Measurements from ENCODE around the gene GPHA2. TPM values are rescaled to one million over a fixed set of nuclear protein-coding genes. Genes with fewer than 3 reads are reported as not detected.

The GPHA2 gene
- polyA plus RNA-seq, 2 of the 4 experiments (the other 2 are of a cell fraction), result not detected

DNA sequence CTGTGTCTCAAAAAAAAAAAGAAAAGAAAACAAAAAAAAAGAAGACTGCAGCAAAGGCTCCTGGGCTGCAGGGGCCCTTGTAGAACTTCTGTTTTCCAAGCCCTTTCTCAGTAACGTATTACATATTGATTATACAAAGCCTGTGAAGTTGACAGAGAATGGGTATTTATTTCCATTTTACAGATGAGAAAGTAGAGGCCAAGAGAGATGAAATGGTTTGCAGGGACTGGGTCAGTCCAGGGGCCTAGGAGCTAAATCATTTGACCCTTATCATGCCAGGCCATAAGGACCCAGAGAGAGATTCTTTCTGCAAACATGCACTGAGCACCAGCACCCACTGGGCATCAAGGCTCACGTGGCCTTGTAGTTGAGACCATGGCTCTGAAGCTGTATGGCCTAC lies 6.7 kb downstream of the GPHA2 start:
- ATAC-seq, result no peak
- Histone ChIP-seq H3K4me3 (no peak overlapping the region), H3K27ac (no peak overlapping the region), H3K4me2 (no peak overlapping the region), H3K9me3 (no peaks in the 10 kb centered on the region), H3K4me1 (peaks cover 8% of the 10 kb centered on the region)
- FAIRE-seq, result no peak
- no peak for TF ChIP-seq MAFK (IDR thresholded peaks at IDR 0.05; ENCODE audit: partially characterized antibody)
- TF ChIP-seq ZFP36 (IDR thresholded peaks at IDR 0.05; ENCODE audit: borderline replicate concordance, partially characterized antibody), result no peak
- TF ChIP-seq HOXA7 (CRISPR knock-in tag; IDR thresholded peaks at IDR 0.05), result no peak
- TF ChIP-seq JUN (IDR thresholded peaks at IDR 0.05), result no peak
- TF ChIP-seq FOSL2 (IDR thresholded peaks at IDR 0.05), result no peak
- TF ChIP-seq FOSL2 (CRISPR knock-in tag; IDR thresholded peaks at IDR 0.05), result no peak
- TF ChIP-seq FOXS1 (CRISPR knock-in tag; IDR thresholded peaks at IDR 0.05), result no peak
- TF ChIP-seq, protein P1, sequence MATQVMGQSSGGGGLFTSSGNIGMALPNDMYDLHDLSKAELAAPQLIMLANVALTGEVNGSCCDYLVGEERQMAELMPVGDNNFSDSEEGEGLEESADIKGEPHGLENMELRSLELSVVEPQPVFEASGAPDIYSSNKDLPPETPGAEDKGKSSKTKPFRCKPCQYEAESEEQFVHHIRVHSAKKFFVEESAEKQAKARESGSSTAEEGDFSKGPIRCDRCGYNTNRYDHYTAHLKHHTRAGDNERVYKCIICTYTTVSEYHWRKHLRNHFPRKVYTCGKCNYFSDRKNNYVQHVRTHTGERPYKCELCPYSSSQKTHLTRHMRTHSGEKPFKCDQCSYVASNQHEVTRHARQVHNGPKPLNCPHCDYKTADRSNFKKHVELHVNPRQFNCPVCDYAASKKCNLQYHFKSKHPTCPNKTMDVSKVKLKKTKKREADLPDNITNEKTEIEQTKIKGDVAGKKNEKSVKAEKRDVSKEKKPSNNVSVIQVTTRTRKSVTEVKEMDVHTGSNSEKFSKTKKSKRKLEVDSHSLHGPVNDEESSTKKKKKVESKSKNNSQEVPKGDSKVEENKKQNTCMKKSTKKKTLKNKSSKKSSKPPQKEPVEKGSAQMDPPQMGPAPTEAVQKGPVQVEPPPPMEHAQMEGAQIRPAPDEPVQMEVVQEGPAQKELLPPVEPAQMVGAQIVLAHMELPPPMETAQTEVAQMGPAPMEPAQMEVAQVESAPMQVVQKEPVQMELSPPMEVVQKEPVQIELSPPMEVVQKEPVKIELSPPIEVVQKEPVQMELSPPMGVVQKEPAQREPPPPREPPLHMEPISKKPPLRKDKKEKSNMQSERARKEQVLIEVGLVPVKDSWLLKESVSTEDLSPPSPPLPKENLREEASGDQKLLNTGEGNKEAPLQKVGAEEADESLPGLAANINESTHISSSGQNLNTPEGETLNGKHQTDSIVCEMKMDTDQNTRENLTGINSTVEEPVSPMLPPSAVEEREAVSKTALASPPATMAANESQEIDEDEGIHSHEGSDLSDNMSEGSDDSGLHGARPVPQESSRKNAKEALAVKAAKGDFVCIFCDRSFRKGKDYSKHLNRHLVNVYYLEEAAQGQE (IDR thresholded peaks at IDR 0.05), result no peak
- TF ChIP-seq RCOR1 (IDR thresholded peaks at IDR 0.05; ENCODE audit: low read depth, low read length), result no peak
- no peak for TF ChIP-seq RAD21 (conservative IDR thresholded peaks at IDR 0.05 in 1 of 2, IDR thresholded peaks at IDR 0.05 in 1 of 2)
- TF ChIP-seq POLR2AphosphoS2 (conservative IDR thresholded peaks at IDR 0.05; ENCODE audit: low read length), result no peak
- no peak for TF ChIP-seq E2F6 (IDR thresholded peaks at IDR 0.05; ENCODE audit: borderline replicate concordance, low read depth)
- TF ChIP-seq HOXB5 (CRISPR knock-in tag; IDR thresholded peaks at IDR 0.05), result no peak
- no peak for TF ChIP-seq RARB (CRISPR knock-in tag; IDR thresholded peaks at IDR 0.05)
- CTCF ChIA-PET, result interaction anchor here (0.6 to 3.4 kb wide), 5 partner anchors 34 to 85 kb away, joined by 3 to 13 read pairs (median 4); partner anchors contain the start of genes ARL2 and BATF2
- 94% methylated on average over 2 of the region's 2 CpGs for WGBS (ENCODE audit: missing lambda C conversion rate)
- POLR2A ChIA-PET, result no interaction called here
- no peak for DNase-seq (ENCODE audit: low read depth in 1 of 2, low spot score in 1 of 2)

DNA sequence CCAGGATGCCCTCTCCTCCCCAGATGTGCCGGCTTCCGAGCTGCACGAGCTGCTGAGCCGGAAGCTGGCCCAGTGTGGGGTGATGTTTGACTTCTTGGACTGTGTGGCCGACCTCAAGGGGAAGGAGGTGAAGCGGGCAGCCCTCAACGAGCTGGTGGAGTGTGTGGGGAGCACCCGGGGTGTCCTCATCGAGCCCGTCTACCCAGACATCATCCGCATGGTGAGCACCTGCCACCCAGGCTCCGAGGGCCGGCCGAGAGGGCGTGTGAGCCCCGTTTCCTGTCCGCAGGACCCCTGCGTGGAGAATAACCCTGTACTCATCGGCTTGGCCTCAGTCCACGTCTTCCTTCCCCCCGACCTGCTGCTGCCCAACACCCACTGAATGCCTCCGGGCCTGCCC lies 9.0 kb downstream of the GPHA2 start:
- no peak for ATAC-seq
- Histone ChIP-seq H3K4me3 (no peak overlapping the region), H3K4me1 (peaks cover 14% of the 10 kb centered on the region), H3K9me3 (no peaks in the 10 kb centered on the region), H3K4me2 (no peak overlapping the region), H3K27ac (no peak overlapping the region)
- ChIA-PET POLR2A (no interaction called here), CTCF (interaction anchor here (0.9 to 3.8 kb wide), 5 partner anchors 25 to 88 kb away, joined by 3 to 16 read pairs (median 11); partner anchors contain the start of genes ARL2 and BATF2)
- no peak for DNase-seq (ENCODE audit: low read depth in 1 of 2, low spot score in 1 of 2)
- no peak for TF ChIP-seq ZSCAN20 (CRISPR knock-in tag; IDR thresholded peaks at IDR 0.05)
- no peak for TF ChIP-seq HOXA7 (CRISPR knock-in tag; IDR thresholded peaks at IDR 0.05)
- no peak for TF ChIP-seq TP53 (CRISPR knock-in tag; IDR thresholded peaks at IDR 0.05)
- TF ChIP-seq HDAC2 (IDR thresholded peaks at IDR 0.05), result no peak
- no peak for TF ChIP-seq HOXB5 (CRISPR knock-in tag; IDR thresholded peaks at IDR 0.05)
- TF ChIP-seq GATA3 (IDR thresholded peaks at IDR 0.05; ENCODE audit: borderline replicate concordance), result no peak
- no peak for TF ChIP-seq CHD4 (IDR thresholded peaks at IDR 0.05; ENCODE audit: borderline replicate concordance)
- no peak for TF ChIP-seq USF2 (IDR thresholded peaks at IDR 0.05)
- FAIRE-seq, result no peak
- WGBS (ENCODE audit: missing lambda C conversion rate), result 85% methylated on average over 22 of the region's 22 CpGs
